Stimulated activated CD4-positive, alpha-beta T cell treated with anti-CD3 and anti-CD28 coated beads, Interleukin-15, amount 100 ng/mL, for 48 hours (primary cell): ENCODE data around the gene IPO9.

Experiments used
- DNase-seq, 2 donors: peaks; one replicate each; pipeline ENCODE4 v3.0.0-alpha.2; 2020; ENCODE audit warnings: low read depth in 2 of 2

IPO9 gene

DNA sequence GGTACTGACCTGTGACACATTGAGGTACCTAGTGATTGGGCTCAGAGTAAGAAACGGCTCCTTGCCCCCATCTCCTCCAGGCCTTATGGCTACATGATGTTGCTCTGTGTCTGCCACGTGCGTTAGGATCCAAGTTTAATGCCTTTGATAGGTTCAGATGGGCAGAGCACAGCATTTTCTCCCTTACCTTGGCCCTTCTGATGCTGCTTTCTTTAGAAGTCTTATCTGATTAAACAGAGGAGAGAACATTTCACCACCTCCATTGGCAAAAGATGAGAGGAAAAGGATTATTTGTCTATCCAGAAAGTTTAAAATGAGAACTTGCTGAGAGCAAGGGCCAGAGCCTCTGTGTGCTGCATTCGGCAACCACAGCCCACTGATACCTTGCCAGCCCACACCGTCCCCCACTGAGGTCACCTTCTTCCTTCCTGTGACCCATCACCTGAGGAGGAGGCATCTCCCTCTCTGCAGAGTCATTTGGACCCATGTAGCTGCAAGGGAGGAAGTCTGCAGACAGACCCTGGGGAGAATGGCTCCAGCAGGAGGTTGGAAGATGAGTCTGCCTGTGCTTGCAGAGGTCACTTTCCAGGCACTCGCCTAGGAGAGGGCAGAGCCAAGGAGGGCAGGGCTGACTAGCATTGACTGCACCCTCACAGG lies 76.4 kb downstream of the IPO9 start:
- no peak for DNase-seq

GRCh38 chr1:201906336-201906735 lies 77.4 kb downstream of the IPO9 start:
- no peak for DNase-seq

- DNase-seq, result no peak
These were observed 78.7 kb downstream of the IPO9 start for GRCh38 chr1:201907621-201908020.

DNA sequence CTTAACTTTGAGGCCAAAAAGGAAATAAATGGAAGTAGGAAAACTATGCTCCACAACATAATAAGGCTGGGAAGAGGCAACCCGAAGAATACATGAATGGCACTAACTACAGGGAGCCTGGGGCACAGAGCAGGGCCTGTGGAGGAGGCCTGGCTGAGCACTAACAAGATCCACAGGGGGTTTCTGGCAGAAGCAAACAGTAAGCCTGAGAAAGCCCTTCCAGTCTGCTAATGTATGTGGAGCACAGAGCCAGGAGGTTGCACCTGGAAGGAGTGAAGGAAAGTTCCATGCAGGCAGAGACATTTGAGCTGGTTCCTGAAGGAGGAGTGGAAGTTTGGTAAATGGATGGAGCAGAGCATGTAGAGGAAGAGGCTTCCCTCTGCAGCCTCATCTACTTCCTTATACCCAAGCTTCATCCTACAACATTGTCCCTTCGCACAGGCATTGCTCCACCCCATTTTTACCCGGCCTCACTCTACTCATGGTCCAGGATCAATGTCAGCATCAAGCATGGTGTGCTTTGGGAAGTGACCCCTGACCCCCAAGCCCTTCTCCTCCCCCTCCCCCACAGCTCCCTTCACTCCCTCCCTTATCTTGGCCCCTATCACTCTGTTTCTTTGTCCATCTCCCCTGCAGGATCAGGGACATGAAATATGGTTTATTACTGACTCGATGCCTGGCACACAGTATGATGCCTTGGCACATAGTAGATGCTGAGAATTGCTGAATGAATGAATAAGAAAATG lies 83.0 kb downstream of the IPO9 start:
- DNase-seq, result no peak

- DNase-seq, result no peak
These were observed 83.9 kb downstream of the IPO9 start for GRCh38 chr1:201912832-201913231.

GRCh38 chr1:201914456-201915235 lies 85.7 kb downstream of the IPO9 start:
- DNase-seq, result no peak

DNA sequence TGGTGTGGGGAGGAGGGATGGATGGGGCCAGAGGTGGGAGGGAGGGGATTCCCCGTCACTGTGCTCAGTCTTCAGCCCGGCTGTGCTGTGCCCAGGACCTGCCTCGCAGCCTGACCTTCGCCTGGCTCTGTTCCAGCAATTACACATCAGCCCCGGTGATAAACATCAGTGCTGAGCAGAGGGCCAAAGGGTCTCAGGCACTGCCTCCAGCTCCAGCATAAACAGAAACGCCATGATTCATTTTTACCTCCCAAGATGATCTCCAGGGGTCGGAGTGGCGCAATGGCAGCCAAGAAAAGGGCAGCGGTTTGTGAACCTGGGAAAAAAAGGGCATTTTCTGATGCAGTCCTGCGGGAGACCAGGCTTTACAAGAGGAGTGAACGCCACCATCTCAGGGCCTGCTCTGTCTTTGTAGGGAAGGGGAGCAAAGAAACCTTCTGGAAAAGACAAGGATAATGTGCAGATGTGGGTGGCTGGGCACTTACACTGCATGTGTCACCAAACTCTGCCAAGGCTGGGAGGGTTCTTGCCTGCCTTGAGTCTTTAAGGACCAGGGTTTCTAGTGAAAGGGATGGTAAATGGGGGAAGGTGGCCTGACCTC lies 87.8 kb downstream of the IPO9 start:
- DNase-seq, result no peak

DNA sequence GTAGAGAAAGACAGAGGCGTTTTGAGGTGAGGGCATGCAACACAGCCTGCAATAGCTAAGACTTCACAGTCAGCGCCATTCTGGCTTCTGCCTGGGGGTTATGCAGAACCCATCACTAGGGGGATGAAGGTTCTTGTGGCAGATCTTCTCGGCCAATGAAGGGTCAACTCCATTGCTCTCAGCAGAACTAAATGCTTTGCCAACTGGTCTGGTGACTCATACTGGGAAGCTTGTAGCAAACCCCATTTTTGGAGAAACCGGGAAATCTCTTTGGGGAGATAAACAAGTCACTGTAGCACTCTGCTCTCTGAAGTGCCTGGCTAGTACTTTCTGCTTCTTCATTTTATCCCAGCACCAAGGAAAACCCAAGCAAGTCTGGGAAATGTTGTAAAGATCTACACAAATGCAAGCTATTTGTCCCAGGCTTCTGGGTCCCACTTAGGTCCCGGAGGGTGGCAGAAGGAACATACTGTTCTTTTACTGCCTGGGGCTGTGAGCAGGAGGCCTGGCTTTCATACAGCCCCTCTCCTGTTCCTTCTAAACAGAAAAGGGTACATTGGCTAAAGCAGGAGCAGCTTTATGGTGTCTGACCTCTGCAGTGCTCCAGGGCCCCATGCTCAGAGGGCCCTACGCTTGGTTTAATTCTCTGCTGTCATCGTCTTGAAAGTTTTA lies 88.5 kb downstream of the IPO9 start:
- DNase-seq, result no peak

DNA sequence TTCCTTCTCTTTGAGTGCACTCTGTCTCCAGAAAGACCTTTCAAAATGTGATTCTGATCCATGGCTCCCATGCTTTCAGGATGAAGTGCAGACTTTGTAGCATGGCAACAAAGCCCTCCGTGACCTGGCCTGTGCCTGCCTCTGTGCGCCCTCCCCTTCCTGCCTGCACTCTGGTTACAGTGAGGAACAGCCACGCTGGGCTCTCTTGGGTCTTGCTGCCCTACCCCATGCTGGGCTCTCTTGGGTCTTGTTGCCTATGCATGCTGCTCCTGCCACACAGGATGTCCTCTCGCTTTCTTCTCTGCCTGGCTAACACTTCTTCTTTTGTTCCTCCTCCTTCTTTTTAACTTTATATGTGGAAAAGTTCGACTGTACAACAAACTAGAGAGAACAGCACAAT lies 89.4 kb downstream of the IPO9 start:
- DNase-seq, result no peak

GRCh38 chr1:201921952-201922558 lies 93.1 kb downstream of the IPO9 start:
- no peak for DNase-seq

DNA sequence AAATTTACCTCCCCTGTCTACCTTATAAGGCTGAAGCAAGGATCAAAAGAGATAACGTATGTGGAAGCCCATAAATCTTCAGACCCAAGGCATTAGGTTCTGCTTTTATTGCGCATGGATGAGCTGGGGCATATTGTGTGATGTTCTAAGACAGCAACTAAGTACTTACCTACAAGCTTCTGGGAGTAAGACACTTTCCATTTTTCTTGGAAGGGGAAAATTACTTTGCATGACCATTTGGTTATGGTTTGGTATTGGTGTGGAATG lies 96.3 kb downstream of the IPO9 start:
- DNase-seq, result no peak

GRCh38 chr1:201925981-201926645 lies 97.2 kb downstream of the IPO9 start:
- no peak for DNase-seq

DNA sequence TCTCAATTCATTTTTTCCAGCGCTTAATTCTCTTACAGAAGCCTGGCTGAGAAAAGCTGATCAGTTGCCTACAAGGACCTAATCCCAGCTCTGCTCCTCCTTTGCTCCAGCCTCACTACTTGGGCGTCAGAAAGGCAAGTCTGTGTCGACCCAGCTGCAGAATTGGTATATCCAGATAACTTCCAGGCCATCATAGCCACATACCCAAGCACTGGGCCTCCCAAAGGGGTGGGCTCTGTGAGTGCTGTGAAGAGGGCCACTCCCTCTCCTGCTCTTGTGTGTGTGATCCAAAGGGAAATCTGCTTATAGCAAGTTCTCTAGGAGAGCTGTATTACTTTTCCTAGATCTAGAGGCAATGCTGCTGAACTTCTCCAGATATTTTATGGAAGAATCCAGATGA lies 99.3 kb downstream of the IPO9 start:
- DNase-seq, result no peak

DNA sequence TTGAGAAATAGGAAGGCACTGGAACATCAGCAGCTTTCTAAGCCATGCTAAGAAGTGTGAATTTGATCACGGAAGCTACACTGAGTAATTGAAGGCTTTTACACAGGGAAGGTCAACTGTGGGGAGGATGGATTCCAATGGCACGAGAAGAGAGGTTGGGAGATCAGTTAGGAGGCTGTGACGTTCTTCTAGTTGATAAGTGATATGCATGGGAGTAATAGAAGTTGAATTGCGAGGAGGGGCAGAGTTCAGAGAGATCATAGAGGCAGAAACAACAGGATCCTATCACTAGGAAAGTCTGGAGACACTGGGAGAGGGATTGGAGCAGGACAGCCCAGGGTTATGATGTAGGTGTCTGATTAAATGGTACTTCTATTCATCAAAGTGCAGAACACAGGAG lies 101.2 kb downstream of the IPO9 start:
- DNase-seq, result no peak

DNA sequence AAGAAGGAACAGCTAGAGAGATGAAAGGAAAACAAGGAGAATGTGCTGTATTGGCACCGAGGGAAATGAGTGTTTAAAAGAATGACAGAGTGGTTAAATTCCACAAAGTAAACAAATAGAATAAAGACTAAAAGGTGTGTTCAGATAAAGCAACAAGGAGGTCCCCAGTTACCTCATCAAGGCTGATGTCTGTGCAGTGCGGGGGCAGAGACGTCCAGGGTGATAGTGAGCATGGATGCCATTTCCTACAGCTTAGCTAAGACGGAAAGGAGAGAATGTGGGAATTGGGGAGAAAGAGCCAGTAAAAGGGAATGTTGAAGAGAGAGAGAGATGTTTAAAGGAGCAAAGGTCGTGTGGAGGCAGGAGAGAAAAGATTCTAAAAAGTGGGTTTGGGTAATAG lies 101.8 kb downstream of the IPO9 start:
- no peak for DNase-seq
